Adrenal gland (tissue), 5 donors: ENCODE measurements around the gene HIVEP3.

ENCODE experiments used
- CTCF ChIP-seq, 6 experiments: fragments of 450-650 bp in 4 of 6; fragments of 200-600 bp in 2 of 6; sonication (generic) in 1 of 6; IDR thresholded peaks; 1 replicate in 5 of 6; 2 replicates in 1 of 6; pipeline versions ENCODE4 v1.5.1 to v1.8.0; 2016 to 2021; ENCODE audit warnings: antibody characterized with exemption in 6 of 6, mild to moderate bottlenecking in 2 of 6, moderate library complexity in 1 of 6
- POLR2A ChIP-seq, 2 donors: fragments of 450-650 bp; IDR thresholded peaks; one replicate each; pipeline ENCODE4 v1.6.1; 2017; ENCODE audit warnings: antibody characterized with exemption in 2 of 2, mild to moderate bottlenecking in 2 of 2, moderate library complexity in 1 of 2
- donor health status: DM: no; HTN: no; CAD: no.

- TF ChIP-seq CTCF (IDR thresholded peaks at IDR 0.05) (no peak), POLR2A (IDR thresholded peaks at IDR 0.05) (no peak)
Measured at GRCh38 chr1:41520951-41521752, 397.6 kb downstream of the HIVEP3 start.
